Retina (tissue), 1 donor: ENCODE results near the gene RPL12.

ENCODE experiments used
- DNase-seq: peaks from one replicate; pipeline ENCODE4 v3.0.0-alpha.2; 2016

RPL12 gene

DNA sequence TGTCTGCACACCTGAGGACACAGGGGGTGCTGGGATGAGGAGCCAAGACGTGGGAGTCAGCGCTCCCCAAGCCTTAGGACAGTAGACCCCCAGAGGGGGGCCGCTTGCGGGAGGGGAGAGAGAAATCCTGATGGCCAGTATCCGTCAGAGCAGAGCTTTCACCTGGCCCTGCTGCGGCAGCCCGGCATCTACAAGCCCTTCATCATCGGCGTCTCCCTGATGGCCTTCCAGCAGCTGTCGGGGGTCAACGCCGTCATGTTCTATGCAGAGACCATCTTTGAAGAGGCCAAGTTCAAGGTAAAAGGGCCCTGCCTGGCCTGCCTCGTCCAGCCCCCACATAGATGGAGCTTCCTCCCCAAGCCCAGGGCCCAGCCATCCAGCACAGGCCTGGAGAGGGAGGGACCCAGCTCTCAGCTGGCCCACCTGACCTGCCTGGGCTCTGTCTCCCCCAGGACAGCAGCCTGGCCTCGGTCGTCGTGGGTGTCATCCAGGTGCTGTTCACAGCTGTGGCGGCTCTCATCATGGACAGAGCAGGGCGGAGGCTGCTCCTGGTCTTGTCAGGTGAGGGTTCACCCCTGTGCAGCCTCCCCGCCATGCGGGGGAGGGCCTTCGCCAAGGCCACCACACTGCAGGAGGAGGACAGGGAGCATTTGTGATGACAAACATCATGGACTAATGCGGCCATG lies 47.6 kb downstream of the RPL12 start:
- no peak for DNase-seq

DNA sequence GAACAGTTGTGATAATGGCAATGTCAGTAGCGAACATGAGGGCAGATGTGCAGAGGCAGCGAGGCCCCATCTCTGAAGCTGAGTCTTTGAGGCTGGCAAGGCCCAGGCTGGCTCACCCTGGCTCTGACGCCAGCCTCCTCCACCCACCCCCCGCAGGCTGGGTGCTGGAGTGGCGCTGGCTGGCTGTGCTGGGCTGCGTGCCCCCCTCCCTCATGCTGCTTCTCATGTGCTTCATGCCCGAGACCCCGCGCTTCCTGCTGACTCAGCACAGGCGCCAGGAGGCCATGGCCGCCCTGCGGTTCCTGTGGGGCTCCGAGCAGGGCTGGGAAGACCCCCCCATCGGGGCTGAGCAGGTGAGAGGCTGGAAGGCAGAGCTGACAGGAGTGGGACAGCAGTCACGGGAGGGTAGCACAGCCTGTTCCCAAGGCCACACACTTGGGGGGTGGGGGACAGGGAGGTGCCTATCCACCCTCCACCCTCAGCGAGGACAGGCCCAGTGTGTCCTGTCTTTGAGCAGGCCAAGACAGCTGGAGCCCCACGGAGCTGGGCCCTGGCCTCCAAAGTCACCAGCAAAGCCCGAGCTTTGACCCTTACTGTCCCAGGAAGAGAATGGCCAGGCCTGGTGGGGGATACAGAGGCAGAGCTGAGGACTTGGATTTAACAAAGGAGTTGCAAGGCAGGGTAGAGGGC lies 48.7 kb downstream of the RPL12 start:
- DNase-seq = no peak

DNA sequence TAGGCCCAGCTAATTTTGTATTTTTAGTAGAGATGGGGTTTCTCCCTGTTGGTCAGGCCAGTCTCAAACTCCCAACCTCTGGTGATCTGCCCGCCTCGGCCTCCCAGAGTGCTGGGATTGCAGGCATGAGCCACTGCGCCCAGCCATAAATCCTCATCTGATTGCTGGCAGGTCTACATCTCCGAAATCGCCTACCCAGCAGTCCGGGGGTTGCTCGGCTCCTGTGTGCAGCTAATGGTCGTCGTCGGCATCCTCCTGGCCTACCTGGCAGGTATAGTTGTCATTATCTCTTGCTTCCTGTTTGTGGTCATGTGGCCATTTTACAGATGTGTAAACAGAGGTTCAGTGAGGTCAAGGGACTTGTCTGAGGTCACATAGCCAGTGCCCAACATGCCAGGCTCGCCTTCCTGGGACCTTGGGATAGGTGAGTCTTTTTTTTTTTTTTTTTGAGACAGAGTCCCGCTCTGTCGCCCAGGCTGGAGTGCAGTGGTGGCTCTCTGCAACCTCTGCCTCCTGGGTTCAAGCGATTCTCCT lies 51.4 kb downstream of the RPL12 start:
- no peak for DNase-seq

DNA sequence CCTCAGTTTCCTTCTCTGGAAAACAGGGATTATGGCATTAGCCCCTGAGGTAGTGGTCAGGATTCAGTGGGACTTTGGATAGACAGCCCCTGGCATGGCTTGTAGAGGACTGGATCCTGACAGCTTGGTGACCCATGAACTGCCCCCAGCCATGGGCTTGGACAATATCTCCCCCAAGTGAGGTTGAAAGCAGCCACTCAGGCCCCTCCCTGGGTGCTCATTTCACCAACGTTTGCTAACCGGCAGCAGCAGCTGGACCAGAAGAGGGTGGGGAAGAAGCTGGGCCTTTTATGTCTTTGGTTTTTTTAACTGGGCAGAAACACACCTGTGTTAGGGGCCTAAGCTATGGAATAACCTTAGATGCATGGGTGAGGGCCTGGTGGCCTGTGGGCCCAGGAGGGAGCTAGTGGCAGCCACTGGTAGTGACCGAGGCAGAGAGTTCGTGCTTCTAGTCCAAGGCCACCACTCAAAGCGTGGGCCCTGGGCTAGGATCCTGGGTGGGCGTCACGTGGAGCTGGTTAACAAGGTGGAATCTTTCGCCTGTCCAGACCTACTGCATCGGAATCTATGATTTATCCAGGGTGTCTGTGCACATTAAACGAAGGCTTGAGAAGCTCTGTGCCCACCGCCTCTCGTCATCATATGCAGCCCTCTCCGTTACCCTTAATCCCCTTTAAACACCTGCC lies 52.3 kb downstream of the RPL12 start:
- no peak for DNase-seq

DNA sequence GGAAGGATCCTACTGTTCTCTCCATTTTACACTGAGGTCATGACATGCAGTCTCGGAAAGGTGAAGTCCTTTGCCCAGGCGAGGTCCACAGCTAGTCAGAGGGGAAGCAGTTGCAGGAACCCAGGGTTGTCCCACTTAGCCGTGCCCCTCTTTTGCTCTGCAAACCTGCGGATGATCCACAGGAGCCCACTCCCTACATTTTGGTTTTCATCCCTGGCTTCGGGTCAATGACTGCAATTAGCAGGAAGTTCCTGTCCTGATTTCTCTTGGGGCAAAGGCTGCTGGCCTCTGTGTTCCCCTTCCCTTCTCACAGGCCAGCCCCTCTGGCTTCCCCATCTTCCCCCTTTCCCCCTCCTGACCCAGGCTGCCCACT lies 52.9 kb downstream of the RPL12 start:
- no peak for DNase-seq
